HG03575 (cell line): ENCODE results near the gene ZNF3.
"Not testable (repeated sequence)": the region's sequence is repeated elsewhere in the genome, so short reads cannot be mapped to it uniquely, and the experiment has no call there.

Experiments used
- ATAC-seq: cut with Tn5 transposase; IDR thresholded peaks from one replicate; pipeline ENCODE4 v1.9.1; 2021; ENCODE audit not compliant: unreplicated experiment, insufficient number of reproducible peaks, low FRiP score; ENCODE audit errors: extremely low read depth

The ZNF3 gene

GRCh38 chr7:100081535-100082102 is at the start of gene ZNF3:
TSS of gene ZNF3 (minus strand) at chr7:100081723. CDS start at chr7:100077357, 4,366 bp downstream.
- peak; percentile 53 for ATAC-seq

- no peak for ATAC-seq
These were observed 49.3 kb upstream of the ZNF3 start for GRCh38 chr7:100130608-100131453.

- not testable (repeated sequence) for ATAC-seq
These were observed 48.7 kb upstream of the ZNF3 start for GRCh38 chr7:100130220-100130607.

GRCh38 chr7:100128637-100128963 is 47.1 kb upstream of the ZNF3 start:
- no peak for ATAC-seq

- ATAC-seq, result no peak
These were observed 46.5 kb upstream of the ZNF3 start for GRCh38 chr7:100127866-100128636.

GRCh38 chr7:100126931-100127865 is 45.7 kb upstream of the ZNF3 start, which contains the start of gene MBLAC1:
TSS of gene MBLAC1 (plus strand) at chr7:100126967. CDS start at chr7:100127396, 429 bp downstream.
- no peak for ATAC-seq

- ATAC-seq, result no peak
These were observed 44.9 kb upstream of the ZNF3 start for GRCh38 chr7:100126239-100126930.

GRCh38 chr7:100124301-100125230 is 43.0 kb upstream of the ZNF3 start:
- no peak for ATAC-seq

- no peak for ATAC-seq
These were observed 41.0 kb upstream of the ZNF3 start for GRCh38 chr7:100122568-100122967.

- ATAC-seq, result no peak
These were observed 40.5 kb upstream of the ZNF3 start for GRCh38 chr7:100122067-100122466.

GRCh38 chr7:100120733-100121036 is 39.2 kb upstream of the ZNF3 start:
- no peak for ATAC-seq

GRCh38 chr7:100119970-100120732 is 38.6 kb upstream of the ZNF3 start:
- no peak for ATAC-seq

- ATAC-seq, result no peak
These were observed 37.8 kb upstream of the ZNF3 start, which contains the start of the genes CNPY4 and TAF6 for GRCh38 chr7:100119072-100119969. TSS of gene CNPY4 (plus strand) at chr7:100119634. CDS start at chr7:100119745, 111 bp downstream. TSS of gene TAF6 (minus strand) at chr7:100119358. CDS start at chr7:100114209, 5,149 bp downstream.

- no peak for ATAC-seq
These were observed 37.0 kb upstream of the ZNF3 start for GRCh38 chr7:100118388-100119071.

GRCh38 chr7:100115026-100115425 is 33.5 kb upstream of the ZNF3 start:
- no peak for ATAC-seq
